ENCODE data around the gene SLC2A4.
"Not testable (repeated sequence)": the region's sequence is repeated elsewhere in the genome, so short reads cannot be mapped to it uniquely, and the experiment has no call there.

The SLC2A4 gene

DNA sequence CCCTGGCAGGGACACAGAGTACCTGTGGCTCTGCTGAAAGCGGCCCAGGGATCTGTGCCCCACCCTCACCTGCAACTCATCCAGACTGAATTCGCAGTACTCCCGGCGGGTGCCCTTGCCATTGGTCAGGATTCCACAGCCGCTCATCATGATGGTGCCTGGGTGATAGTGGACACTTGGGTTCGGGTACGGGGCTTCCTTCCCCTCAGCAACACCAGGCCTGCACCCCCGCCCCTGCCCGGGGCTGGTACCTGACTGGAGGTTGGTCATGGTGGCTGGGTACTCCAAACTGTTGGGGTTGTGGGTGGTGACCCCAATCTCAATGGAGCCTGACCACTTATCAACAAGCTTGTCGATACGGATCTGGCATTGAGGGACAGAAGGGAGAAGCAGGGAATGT lies 44.7 kb downstream of the SLC2A4 start:
- no peak for DNase-seq

DNA sequence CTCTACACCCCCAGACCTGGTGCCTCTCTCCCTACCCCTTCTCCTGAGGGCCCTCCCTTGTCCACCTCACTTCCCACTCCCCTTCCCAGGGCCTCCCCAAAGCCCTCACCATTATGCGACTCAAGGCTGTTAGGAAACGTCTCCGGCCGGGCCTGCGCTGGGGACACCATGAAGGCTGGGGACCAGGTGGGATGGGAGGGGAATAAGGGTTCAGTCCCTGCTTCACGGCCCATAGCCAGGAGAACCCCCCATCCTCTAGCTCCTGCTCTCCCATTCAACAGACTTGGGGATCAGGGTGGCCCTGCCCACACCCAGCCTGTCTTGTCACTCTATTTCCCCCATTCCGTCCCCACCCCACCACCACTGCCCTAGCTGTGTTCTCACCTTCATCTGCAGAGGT lies 45.5 kb downstream of the SLC2A4 start:
- DNase-seq: no peak

DNA sequence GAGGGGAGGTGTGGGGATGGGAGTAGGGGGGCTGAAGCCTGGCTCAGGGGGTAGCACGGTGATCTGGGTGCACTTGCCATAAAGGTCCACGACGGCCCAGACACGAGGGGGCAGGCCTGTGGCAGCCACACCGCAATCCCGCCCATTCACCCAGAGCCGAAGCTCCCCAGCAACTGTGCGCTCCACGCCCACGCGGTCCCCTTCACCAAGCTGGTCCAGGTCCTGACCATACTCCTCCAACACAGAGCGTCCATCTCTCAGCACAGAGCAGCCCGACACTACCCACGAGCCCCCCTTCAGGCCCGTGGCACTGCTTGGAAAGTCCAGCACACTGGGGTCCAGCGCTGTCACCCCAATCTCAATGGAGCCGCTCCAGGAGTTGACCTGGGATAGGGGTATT lies 46.0 kb downstream of the SLC2A4 start:
- DNase-seq: no peak

DNA sequence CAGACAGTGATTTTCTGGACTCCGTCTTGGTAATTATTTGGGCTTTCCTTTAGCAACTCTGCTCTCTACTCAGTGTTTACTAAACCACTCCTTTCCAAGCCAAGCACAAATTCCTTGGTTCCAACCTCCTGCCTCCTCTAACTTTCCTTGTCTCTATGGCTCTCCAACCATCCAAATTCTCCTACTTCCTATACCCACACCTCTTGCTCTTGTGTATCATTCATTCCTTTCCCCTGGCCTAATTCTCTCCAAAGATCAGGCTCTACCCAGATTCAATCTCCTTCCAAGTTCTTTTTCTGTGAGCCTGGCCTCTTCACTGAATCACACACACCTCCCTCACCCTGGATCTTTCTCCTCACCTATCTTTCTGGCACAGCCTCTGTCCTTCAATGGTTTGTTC lies 46.5 kb downstream of the SLC2A4 start:
- DNase-seq: no peak

DNA sequence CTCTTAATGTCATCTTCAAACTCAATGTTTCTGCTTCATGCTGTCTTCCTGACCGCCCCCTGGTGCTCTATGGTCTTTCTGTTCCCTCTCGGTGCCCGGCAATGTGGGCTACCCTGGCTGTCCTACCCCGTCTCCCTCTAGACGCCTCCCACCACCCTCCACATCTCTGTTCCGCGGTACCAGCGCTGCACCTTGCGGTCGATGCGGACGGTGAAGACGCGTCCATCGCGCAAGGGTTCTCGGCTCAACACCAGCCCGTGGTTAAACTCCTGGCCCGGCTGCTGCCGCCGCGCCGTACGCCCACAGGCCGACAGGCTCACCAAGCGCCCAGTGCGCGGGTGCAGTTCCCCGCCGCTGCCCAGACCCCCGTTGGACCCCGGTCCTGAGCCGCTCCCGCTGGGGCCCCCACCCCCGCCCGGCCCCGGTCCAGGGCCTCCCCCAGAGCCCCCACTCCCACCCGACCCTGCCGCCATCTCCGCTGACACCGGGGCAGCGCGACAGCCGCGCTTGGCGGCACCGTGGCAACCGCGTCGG lies 47.4 kb downstream of the SLC2A4 start, which contains the start of gene NEURL4:
Gene NEURL4, minus strand, starts transcription at position 496 of the 534 bp plus-strand sequence. Its CDS starts 23 bp downstream, at position 473.
- DNase-seq: no peak

DNA sequence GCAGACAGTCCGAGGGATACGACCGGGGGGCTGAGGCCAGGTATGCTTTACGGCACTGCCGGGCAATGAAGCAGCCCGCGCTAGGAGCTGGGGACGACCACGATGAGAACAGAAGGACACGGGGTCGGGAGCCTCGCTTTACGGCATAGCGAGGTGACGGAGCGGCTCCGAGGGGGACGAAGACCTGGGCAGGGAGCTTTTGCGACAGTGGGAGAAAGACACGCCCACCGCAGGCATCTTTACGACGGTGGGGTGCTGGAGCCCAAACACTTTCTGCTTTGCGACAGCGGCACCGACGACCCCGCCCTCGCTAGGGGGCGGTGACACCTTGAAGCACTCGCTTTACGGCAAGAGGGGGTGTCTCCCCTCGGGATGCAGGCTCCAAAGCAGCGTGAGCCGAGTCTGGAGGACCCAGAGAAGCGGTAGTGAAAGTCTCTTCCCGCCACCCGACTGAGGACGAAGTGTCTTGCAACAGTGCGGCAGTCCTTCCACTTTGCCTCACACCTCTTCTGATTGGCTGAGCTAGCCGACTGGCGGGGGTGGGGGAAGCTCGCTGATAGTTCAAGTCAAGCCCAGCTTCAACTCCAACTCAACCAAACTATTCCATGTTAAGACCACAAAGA lies 48.0 kb downstream of the SLC2A4 start:
- peak; percentile 100 for DNase-seq

DNA sequence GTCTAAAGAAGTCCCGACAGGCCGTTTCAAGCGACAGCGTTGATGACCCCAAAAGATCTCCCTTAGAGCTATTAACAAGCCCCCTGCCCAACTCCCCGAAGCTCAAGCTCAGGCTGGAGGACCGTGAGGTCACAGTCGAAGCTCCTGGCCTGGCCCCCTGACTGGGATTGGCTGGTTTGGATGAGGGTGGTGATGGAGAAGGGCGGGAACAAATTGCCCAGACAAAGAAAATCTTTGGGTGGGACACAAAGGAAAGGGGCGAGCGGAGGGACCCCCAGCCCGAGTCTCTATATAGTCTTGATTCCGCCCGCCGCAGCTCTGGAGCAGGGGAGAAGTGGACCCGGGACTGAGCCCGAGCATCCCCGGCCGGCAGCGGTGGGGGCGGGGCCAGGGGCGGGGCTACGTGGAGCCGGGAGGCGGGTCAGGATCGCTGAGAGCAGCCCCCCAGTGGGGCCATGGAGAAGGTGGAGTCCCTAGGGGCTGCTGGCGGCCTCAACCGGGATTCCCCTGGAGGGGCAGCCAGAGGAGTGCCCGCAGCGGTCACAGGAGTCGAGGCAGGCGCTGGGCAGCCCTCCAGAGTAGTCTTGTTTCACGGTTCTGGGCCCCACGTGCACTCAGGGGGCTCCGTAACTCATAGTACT lies 48.6 kb downstream of the SLC2A4 start:
- DNase-seq: peak; percentile 81

DNA sequence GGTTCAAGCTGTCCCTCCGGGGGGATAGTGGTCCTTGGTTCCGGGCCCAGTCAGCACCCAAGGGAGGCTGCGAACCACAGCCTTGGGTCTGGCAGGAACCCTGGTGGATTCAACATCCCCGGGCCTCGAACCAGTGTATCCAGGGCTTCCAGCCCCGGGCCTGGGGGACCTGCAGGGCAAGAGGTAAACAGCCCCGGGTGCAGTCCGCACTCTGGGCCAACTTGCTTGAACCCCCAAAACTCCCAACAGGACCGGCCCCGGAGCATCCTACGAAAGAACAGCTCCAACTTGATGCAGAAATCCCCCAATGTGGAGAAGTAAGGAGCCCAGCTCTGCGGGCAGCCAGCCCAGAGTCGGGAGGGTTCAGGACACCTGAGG lies 49.1 kb downstream of the SLC2A4 start:
- DNase-seq: no peak

DNA sequence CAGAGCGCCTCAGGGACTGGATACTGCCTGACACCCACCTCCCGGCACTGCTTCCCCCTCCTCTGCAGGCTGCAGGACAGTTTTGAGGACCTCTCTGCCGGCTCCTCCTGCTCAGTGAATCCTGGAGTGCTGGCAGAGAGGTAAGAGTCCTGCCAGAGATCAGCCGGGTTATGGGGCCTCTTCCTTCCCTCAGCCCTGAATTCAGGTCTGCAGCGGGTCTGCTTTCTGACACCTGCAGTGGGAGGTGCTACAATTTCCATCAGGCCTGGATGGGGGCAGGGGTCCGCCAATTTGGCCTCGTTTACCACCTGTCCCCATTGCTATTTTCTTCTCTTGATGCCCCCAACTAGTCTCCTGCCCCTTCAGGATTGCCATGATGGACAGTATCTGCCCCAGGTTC lies 50.6 kb downstream of the SLC2A4 start:
- DNase-seq: no peak

DNA sequence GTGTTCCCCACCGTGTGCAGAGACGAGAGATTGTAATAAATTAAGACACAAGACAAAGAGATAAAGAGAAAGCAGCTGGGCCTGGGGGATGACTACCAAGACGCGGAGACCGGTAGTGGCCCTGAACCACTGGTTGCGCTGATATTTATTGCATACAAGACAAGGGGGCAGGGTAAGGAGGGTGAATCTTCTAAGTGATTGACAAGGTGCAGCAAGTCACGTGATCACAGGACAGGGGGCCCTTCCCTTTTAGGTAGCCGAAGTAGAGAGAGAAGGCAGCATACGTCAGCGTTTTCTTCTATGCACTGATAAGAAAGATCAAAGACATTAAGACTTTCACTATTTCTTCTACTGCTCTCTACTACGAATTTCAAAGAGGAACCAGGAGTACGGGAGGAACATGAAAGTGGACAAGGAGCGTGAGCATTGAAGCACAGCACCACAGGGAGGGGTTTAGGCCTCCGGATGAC lies 51.1 kb downstream of the SLC2A4 start:
- not testable (repeated sequence) for DNase-seq

DNA sequence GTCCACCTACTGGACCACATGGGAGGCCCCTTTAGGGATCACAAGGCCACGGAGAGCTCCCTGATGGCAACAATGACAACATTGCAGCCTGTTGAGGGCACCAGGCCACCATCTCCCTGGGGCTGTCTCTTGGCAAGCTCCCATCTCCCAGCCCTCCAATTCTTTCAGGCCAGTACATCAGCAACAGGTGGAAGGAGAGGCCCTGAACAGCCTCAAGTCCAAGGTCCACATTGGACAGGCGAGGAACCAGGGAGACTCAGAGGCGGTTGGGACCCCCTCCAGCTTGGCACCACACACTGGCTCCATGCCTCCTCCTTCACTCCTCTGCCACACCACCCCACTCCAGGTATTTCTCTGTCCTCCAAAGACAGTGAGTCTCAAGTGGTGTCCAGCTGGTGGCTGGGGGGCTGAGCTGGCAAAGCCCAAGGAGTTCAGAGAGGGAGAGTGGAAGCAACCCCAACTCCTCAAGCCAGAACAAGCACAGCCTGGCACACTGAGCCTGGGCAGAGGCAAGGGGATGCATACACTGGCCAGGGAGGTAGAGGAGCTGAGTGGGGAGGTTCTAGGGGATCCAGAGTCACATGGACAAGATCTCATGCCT lies 53.5 kb downstream of the SLC2A4 start:
- no peak for DNase-seq

DNA sequence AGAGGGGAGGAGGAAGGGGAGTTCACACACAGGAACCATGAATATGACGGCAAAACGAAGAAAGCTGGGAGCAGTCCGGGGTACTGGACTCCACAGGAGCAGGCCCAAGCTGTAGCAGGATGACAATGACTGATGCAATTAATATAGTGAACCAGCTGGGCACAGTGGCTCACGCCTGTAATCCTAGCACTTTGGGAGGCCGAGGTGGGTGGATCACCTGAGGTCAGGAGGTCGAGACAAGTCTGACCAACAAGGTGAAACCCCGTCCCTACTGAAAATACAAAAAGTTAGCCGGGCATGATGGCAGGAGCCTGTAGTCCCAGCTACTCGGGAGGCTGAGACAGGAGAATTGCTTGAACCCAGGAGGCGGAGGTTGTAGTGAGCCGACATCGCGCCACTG lies 54.2 kb downstream of the SLC2A4 start:
- not testable (repeated sequence) for DNase-seq

DNA sequence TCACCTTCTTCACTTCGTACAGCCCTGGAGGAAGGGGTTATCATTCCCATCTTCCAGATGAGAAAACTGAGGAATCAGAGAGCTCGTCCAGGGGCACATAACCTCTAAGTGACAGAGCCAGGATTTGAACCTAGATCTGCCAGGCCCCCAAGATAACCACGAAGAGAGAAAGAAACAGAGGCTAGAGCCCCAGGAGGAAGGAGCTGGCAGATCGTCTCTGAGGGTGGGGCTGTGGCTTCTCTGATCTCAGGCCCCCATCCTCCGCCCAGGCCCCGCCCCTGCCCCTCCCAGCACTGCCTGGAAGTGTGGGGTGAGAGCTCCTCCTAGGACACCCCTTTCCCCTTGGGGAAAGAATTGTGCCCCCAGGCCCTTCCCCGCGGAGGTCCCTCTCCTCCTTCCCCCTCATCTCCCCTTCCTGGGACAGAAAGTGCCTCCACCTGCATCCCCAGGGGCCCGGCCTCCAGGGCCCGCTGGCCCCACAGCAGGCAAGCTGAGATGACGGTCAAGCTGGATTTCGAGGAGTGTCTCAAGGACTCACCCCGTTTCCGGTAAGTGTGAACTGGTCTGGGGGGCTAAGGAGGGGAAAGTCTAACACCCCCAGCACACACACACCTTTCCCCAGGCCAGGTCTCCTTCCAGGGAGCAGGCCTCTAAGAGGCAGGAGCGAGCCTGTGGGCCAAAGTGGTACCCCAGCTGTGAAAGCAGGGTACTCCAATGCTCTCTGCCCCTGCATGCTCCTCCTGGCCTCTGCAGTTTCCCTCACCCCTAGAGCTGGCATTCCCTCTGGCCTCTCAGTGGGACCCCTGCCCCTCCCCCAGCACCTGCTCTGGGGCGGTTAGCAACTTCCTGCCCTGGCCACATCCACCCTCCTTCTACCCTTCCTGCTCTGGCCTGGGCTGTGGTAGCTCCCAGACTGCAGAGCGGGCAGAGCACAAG lies 55.0 kb downstream of the SLC2A4 start, which contains the start of gene ACAP1:
Gene ACAP1, plus strand, starts transcription at position 290 of the 936 bp plus-strand sequence. Its CDS starts 206 bp downstream, at position 496.
- no peak for DNase-seq

DNA sequence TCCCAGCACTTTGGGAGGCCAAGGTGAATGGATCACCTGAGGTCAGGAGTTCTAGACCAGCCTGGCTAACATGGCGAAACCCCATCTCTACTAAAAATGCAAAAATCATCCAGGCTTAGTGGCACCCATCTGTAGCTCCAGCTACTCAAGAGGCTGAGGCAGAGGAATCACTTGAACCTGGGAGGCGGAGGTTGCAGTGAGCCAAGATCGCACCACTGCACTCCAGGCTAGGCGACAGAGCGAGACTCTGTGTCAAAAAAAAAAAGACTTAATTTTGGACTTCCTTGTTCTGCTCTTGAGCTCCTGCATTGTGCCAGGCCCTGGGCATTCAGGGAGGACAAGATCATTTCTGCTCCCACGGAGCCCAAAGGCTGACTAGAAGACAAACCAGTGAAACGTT lies 56.1 kb downstream of the SLC2A4 start:
- DNase-seq: not testable (repeated sequence)

Data from fibroblast of skin of scalp (primary cell).